Left lobe of liver (tissue), 2 donors: ENCODE measurements around the gene SIX3. TPM values are rescaled to one million over a fixed set of nuclear protein-coding genes. Genes with fewer than 3 reads are reported as not detected.

Experiments used
- ATAC-seq: fragments of 200-7000 bp; cut with Tn5 transposase; one replicate; pipeline ENCODE4 v1.9.1; 2020; ENCODE audit warnings: mild to moderate bottlenecking, moderate library complexity
- DNase-seq: peaks from one replicate; pipeline ENCODE4 v3.0.0-alpha.2; 2020; ENCODE audit warnings: low spot score
- total RNA-seq: library from RNA; stranded (reverse); gene quantifications from one replicate; pipeline ENCODE4 v1.2.1, GENCODE V29; 2021
- donor health status: DM: no; HTN: no; CAD: no; lungs with moderate emphysema.
- donor health status: DM: no; HTN: yes; CAD: no.

SIX3 gene
- total RNA-seq = not detected

- ATAC-seq (peak; percentile 52), DNase-seq (no peak)
Observed at GRCh38 chr2:44941551-44942234, at the start of gene SIX3. Gene SIX3 (plus strand): TSS chr2:44941702. CDS start chr2:44942105, 403 bp downstream.

- no peak for DNase-seq
- no peak for ATAC-seq
Observed at GRCh38 chr2:44894058-44894457, 47.4 kb upstream of the SIX3 start.

- DNase-seq (no peak), ATAC-seq (no peak)
Observed at GRCh38 chr2:44895061-44895460, 46.4 kb upstream of the SIX3 start.

GRCh38 chr2:44897406-44897805 is 44.1 kb upstream of the SIX3 start:
- no peak for ATAC-seq
- no peak for DNase-seq

- ATAC-seq (no peak), DNase-seq (no peak)
Observed at GRCh38 chr2:44902217-44903137, 39.0 kb upstream of the SIX3 start.

- no peak for ATAC-seq
Observed at GRCh38 chr2:44904578-44904977, 36.9 kb upstream of the SIX3 start.

GRCh38 chr2:44906972-44907371 is 34.5 kb upstream of the SIX3 start:
- DNase-seq = no peak
- no peak for ATAC-seq

More at GRCh38 chr2:44904578-44904977, 36.9 kb upstream of the SIX3 start:
- no peak for DNase-seq

- DNase-seq (no peak), ATAC-seq (no peak)
Observed at GRCh38 chr2:44909831-44910230, 31.7 kb upstream of the SIX3 start.

- DNase-seq (no peak), ATAC-seq (no peak)
Observed at GRCh38 chr2:44912660-44913059, 28.8 kb upstream of the SIX3 start.

GRCh38 chr2:44916291-44916690 is 25.2 kb upstream of the SIX3 start:
- ATAC-seq (no peak), DNase-seq (no peak)

- no peak for DNase-seq
Observed at GRCh38 chr2:44918095-44918775, 23.3 kb upstream of the SIX3 start.

GRCh38 chr2:44920751-44921150 is 20.8 kb upstream of the SIX3 start:
- ATAC-seq = no peak
- DNase-seq = no peak

More at GRCh38 chr2:44918095-44918775, 23.3 kb upstream of the SIX3 start:
- no peak for ATAC-seq

- no peak for DNase-seq
- ATAC-seq = no peak
Observed at GRCh38 chr2:44922776-44923175, 18.7 kb upstream of the SIX3 start.

- ATAC-seq (no peak), DNase-seq (no peak)
Observed at GRCh38 chr2:44925561-44926136, 15.9 kb upstream of the SIX3 start.

GRCh38 chr2:44926957-44927356 is 14.5 kb upstream of the SIX3 start:
- no peak for ATAC-seq

GRCh38 chr2:44927985-44928482 is 13.5 kb upstream of the SIX3 start:
- DNase-seq (no peak), ATAC-seq (no peak)

More at GRCh38 chr2:44926957-44927356, 14.5 kb upstream of the SIX3 start:
- no peak for DNase-seq

GRCh38 chr2:44928483-44929158 is 12.9 kb upstream of the SIX3 start:
- ATAC-seq = peak; percentile 39
- DNase-seq = peak; percentile 35

- no peak for DNase-seq
- ATAC-seq = no peak
Observed at GRCh38 chr2:44929159-44929734, 12.3 kb upstream of the SIX3 start.

- ATAC-seq (no peak), DNase-seq (peak; percentile 24)
Observed at GRCh38 chr2:44929735-44930273, 11.7 kb upstream of the SIX3 start.
